HG03469 (cell line): ENCODE measurements around the gene FTSJ1.

Source experiments
- ATAC-seq: cut with Tn5 transposase; IDR thresholded peaks from one replicate; pipeline ENCODE4 v1.9.1; 2021; ENCODE audit warnings: mild to moderate bottlenecking, moderate library complexity, moderate number of reproducible peaks; ENCODE audit not compliant: unreplicated experiment

The FTSJ1 gene

GRCh38 chrX:48470110-48470832 is 5.7 kb upstream of the FTSJ1 start, which contains the start of gene SLC38A5:
Gene SLC38A5 (minus strand): TSS chrX:48470260. CDS start chrX:48467924, 2,336 bp downstream.
- ATAC-seq, result no peak

GRCh38 chrX:48470833-48471118 is 5.2 kb upstream of the FTSJ1 start:
- no peak for ATAC-seq

GRCh38 chrX:48471504-48471903 is 4.5 kb upstream of the FTSJ1 start:
- no peak for ATAC-seq

GRCh38 chrX:48472225-48472624 is 3.8 kb upstream of the FTSJ1 start:
- no peak for ATAC-seq

GRCh38 chrX:48472851-48473703 is 2.9 kb upstream of the FTSJ1 start:
- ATAC-seq, result no peak

GRCh38 chrX:48473704-48473990 is 2.4 kb upstream of the FTSJ1 start:
- ATAC-seq, result no peak

- ATAC-seq, result no peak
These were observed 1.9 kb upstream of the FTSJ1 start for GRCh38 chrX:48474127-48474526.

GRCh38 chrX:48474581-48474980 is 1.4 kb upstream of the FTSJ1 start:
- ATAC-seq, result no peak

- ATAC-seq, result no peak
These were observed 703 bp upstream of the FTSJ1 start for GRCh38 chrX:48475296-48475695.

- no peak for ATAC-seq
These were observed 920 bp downstream of the FTSJ1 start for GRCh38 chrX:48476919-48477318.

- no peak for ATAC-seq
These were observed 2.2 kb downstream of the FTSJ1 start for GRCh38 chrX:48477960-48478755.

GRCh38 chrX:48478806-48479205 is 2.8 kb downstream of the FTSJ1 start:
- no peak for ATAC-seq

- ATAC-seq, result no peak
These were observed 4.1 kb downstream of the FTSJ1 start for GRCh38 chrX:48480142-48480541.

GRCh38 chrX:48480583-48480982 is 4.6 kb downstream of the FTSJ1 start:
- no peak for ATAC-seq

- ATAC-seq, result no peak
These were observed 6.5 kb downstream of the FTSJ1 start for GRCh38 chrX:48482526-48482925.

- no peak for ATAC-seq
These were observed 11.4 kb downstream of the FTSJ1 start for GRCh38 chrX:48487362-48487798.

GRCh38 chrX:48488034-48488433 is 12.0 kb downstream of the FTSJ1 start:
- ATAC-seq, result no peak

- ATAC-seq, result no peak
These were observed 13.3 kb downstream of the FTSJ1 start for GRCh38 chrX:48489296-48489695.

GRCh38 chrX:48489892-48490291 is 13.9 kb downstream of the FTSJ1 start:
- ATAC-seq, result no peak

- ATAC-seq, result no peak
These were observed 14.7 kb downstream of the FTSJ1 start for GRCh38 chrX:48490661-48491060.

GRCh38 chrX:48491809-48492208 is 15.8 kb downstream of the FTSJ1 start:
- no peak for ATAC-seq
